HG03139 (cell line): ENCODE results near the gene PCDHA8.
"Not testable (repeated sequence)": the region's sequence is repeated elsewhere in the genome, so short reads cannot be mapped to it uniquely, and the experiment has no call there.

Source experiments
- ATAC-seq: cut with Tn5 transposase; IDR thresholded peaks from one replicate; pipeline ENCODE4 v1.9.1; 2021; ENCODE audit not compliant: unreplicated experiment

PCDHA8 gene

GRCh38 chr5:140869555-140869886 lies 28.5 kb downstream of the PCDHA8 start:
- ATAC-seq = no peak

DNA sequence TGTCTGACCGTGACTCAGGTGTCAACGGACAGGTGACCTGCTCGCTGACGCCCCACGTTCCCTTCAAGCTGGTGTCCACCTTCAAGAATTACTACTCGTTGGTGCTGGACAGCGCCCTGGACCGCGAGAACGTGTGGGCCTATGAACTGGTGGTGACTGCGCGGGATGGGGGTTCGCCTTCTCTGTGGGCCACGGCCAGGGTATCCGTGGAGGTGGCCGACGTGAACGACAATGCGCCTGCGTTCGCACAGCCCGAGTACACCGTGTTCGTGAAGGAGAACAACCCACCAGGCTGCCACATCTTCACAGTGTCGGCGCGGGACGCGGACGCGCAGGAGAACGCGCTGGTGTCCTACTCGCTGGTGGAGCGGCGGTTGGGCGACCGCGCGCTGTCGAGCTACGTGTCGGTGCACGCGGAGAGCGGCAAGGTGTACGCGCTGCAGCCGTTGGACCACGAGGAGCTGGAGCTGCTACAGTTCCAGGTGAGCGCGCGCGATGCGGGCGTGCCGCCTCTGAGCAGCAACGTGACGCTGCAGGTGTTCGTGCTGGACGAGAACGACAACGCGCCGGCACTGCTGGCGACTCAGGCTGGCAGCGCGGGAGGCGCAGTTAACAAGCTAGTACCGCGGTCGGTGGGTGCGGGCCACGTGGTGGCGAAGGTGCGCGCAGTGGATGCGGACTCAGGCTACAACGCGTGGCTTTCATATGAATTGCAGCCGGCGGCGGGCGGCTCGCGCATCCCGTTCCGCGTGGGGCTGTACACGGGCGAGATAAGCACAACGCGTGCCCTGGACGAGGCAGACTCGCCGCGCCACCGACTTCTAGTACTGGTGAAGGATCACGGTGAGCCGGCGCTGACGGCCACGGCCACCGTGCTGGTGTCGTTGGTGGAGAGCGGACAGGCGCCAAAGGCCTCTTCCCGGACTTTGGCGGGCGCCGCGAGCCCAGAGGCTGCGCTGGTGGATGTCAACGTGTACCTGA lies 29.5 kb downstream of the PCDHA8 start:
- ATAC-seq = no peak

GRCh38 chr5:140875085-140876065 lies 34.4 kb downstream of the PCDHA8 start, which contains the start of gene PCDHA12:
Gene PCDHA12 (plus strand): TSS chr5:140875308. CDS start chr5:140875473, 165 bp downstream.
- ATAC-seq = no peak

DNA sequence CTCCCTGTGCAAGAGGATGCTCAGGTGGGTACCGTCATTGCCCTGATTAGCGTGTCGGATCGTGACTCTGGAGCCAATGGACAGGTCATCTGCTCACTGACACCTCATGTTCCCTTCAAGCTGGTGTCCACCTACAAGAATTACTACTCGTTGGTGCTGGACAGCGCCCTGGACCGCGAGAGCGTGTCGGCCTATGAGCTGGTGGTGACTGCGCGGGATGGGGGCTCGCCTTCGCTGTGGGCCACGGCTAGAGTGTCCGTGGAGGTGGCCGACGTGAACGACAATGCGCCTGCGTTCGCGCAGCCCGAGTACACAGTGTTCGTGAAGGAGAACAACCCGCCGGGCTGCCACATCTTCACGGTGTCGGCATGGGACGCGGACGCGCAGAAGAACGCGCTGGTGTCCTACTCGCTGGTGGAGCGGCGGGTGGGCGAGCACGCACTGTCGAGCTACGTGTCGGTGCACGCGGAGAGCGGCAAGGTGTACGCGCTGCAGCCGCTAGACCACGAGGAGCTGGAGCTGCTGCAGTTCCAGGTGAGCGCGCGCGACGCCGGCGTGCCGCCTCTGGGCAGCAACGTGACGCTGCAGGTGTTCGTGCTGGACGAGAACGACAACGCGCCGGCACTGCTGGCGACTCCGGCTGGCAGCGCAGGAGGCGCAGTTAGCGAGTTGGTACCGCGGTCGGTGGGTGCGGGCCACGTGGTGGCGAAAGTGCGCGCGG lies 35.7 kb downstream of the PCDHA8 start:
- not testable (repeated sequence) for ATAC-seq

GRCh38 chr5:140877262-140877581 lies 36.2 kb downstream of the PCDHA8 start:
- ATAC-seq = no peak

GRCh38 chr5:140881889-140882590 lies 41.1 kb downstream of the PCDHA8 start, which contains the start of gene PCDHA13:
Gene PCDHA13 (plus strand): TSS chr5:140882124. CDS start chr5:140882269, 145 bp downstream.
- ATAC-seq = no peak

DNA sequence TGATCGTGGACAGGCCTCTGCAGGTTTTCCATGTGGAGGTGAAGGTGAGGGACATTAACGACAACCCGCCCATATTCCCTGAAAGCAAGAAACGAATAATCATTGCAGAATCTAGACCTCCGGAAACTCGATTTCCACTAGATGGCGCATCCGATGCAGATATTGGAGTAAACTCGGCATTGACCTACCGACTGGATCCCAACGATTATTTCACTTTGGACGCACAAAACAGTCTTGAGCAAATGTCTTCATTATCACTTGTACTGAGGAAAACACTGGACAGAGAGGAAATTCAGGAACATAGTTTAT lies 41.6 kb downstream of the PCDHA8 start:
- ATAC-seq = no peak

GRCh38 chr5:140883373-140883772 lies 42.4 kb downstream of the PCDHA8 start:
- no peak for ATAC-seq

DNA sequence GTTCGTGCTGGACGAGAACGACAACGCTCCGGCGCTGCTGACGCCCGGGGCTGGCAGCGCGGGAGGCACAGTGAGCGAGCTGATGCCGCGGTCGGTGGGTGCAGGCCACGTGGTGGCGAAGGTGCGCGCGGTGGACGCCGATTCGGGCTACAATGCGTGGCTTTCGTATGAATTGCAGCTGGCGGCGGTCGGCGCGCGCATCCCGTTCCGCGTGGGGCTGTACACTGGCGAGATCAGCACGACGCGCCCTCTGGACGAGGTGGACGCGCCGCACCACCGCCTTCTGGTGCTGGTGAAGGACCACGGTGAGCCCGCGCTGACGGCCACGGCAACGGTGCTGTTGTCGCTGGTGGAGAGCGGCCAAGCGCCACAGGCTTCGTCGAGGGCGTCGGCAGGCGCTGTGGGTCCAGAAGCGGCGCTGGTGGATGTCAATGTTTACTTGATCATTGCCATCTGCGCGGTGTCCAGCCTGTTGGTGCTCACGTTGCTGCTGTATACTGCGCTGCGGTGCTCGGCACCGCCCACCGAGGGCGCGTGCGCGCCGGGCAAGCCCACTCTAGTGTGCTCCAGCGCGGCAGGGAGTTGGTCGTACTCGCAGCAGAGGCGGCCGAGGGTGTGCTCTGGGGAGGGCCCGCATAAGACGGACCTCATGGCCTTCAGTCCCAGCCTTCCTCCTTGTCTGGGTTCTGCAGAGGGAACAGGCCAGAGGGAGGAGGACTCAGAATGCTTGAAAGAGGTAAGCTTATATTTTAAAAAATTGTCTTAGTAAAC lies 43.1 kb downstream of the PCDHA8 start:
- no peak for ATAC-seq
